ENCODE measurements around the gene OSBPL3.

GRCh38 chr7:25007668-25008067 is 27.7 kb upstream of the OSBPL3 start:
- TF ChIP-seq CTCF (IDR thresholded peaks at IDR 0.05 in 8 of 11, conservative IDR thresholded peaks at IDR 0.05 in 3 of 11) (no peak), POLR2AphosphoS5 (IDR thresholded peaks at IDR 0.05) (no peak)
